B cell (primary cell): ENCODE measurements around the gene SHROOM2. TPM values are rescaled to one million over a fixed set of nuclear protein-coding genes. Genes with fewer than 3 reads are reported as not detected.

ENCODE experiments used
- ATAC-seq: fragments of 200-7000 bp; cut with Tn5 transposase; one replicate; pipeline ENCODE4 v1.10.0; 2021; ENCODE audit warnings: low read depth, mild to moderate bottlenecking, moderate number of reproducible peaks, moderate library complexity
- CTCF ChIA-PET: fragments of 350-600 bp; sonication (Branson Sonifier 250); formaldehyde crosslinking; loops from one replicate; lab custom pipeline; 2021; ENCODE audit warnings: antibody characterized with exemption, inconsistent platforms; lab: Charles Lee
- POLR2A ChIA-PET: fragments of 350-600 bp; sonication (Branson Sonifier 250); formaldehyde crosslinking; loops from one replicate; lab custom pipeline; 2021; ENCODE audit warnings: antibody characterized with exemption; lab: Charles Lee
- DNase-seq: peaks from one replicate; pipeline ENCODE4 v3.0.0; 2013
- H2AFZ ChIP-seq: 2 replicates; pipeline ENCODE4 v1.6.1; 2012; ENCODE audit warnings: mild to moderate bottlenecking, low read depth, low read length; ENCODE audit not compliant: insufficient read depth, poor library complexity, severe bottlenecking
- H3K27ac ChIP-seq, 2 donors: 1 replicate in 1 of 2; 2 replicates in 1 of 2; pipeline ENCODE4 v1.5.1; 2012 to 2013; ENCODE audit warnings: low read length in 2 of 2, mild to moderate bottlenecking in 2 of 2, moderate library complexity in 1 of 2
- H3K27me3 ChIP-seq, 4 experiments: fragments of 200-600 bp in 1 of 4; sonication (generic) in 1 of 4; replicated peaks in 1 of 4; 1 replicate in 2 of 4; 2 replicates in 2 of 4; pipeline versions ENCODE4 v1.6.1 to v1.7.0; 2013 to 2016; ENCODE audit warnings: low read length in 3 of 4, mild to moderate bottlenecking in 2 of 4, mixed read lengths in 1 of 4, moderate library complexity in 1 of 4; ENCODE audit not compliant: insufficient read depth in 4 of 4, control insufficient read depth in 3 of 4; ENCODE audit errors: control extremely low read depth in 1 of 4
- H3K36me3 ChIP-seq, 2 experiments: replicated peaks in 1 of 2; 1 replicate in 1 of 2; 2 replicates in 1 of 2; pipeline versions ENCODE4 v1.6.1 to v1.7.1; 2013; ENCODE audit warnings: low read length in 1 of 2; ENCODE audit not compliant: insufficient read depth in 2 of 2, control insufficient read depth in 1 of 2; ENCODE audit errors: control extremely low read depth in 1 of 2, extremely low read depth in 1 of 2
- H3K4me1 ChIP-seq, 2 donors: fragments of 200-600 bp in 1 of 2; sonication (generic) in 1 of 2; 1 replicate in 1 of 2; 2 replicates in 1 of 2; pipeline versions ENCODE4 v1.5.1 to v1.6.1; 2013 to 2017; ENCODE audit warnings: low read length in 2 of 2; ENCODE audit not compliant: control insufficient read depth in 2 of 2, insufficient read depth in 2 of 2
- H3K4me2 ChIP-seq: replicated peaks from 2 replicates; pipeline ENCODE3; 2012; ENCODE audit warnings: mild to moderate bottlenecking, low read depth, low read length; ENCODE audit not compliant: poor library complexity, severe bottlenecking
- H3K4me3 ChIP-seq, 5 experiments: fragments of 200-600 bp in 1 of 5; sonication (generic) in 1 of 5; 1 replicate in 3 of 5; 2 replicates in 2 of 5; pipeline versions ENCODE4 v1.5.1 to v1.7.0; 2011 to 2016; ENCODE audit warnings: low read length in 4 of 5, mild to moderate bottlenecking in 4 of 5, low read depth in 2 of 5, control low read depth in 1 of 5, moderate library complexity in 1 of 5; ENCODE audit not compliant: insufficient read depth in 1 of 5; ENCODE audit errors: control extremely low read depth in 1 of 5, extremely low read depth in 1 of 5
- H3K79me2 ChIP-seq: fragments of 200-600 bp; sonication (generic); one replicate; pipeline ENCODE4 v1.6.0; 2016; ENCODE audit warnings: low read length; ENCODE audit not compliant: control insufficient read depth, insufficient read depth
- H3K9ac ChIP-seq: fragments of 200-600 bp; sonication (generic); 2 replicates; pipeline ENCODE4 v1.6.1; 2017; ENCODE audit warnings: mild to moderate bottlenecking, low read length, moderate library complexity
- H3K9me3 ChIP-seq, 3 donors: one replicate each; pipeline versions ENCODE4 v1.6.1 to v1.7.1; 2013; ENCODE audit warnings: low read length in 2 of 3; ENCODE audit not compliant: control insufficient read depth in 2 of 3, insufficient read depth in 1 of 3; ENCODE audit errors: control extremely low read depth in 1 of 3
- H4K20me1 ChIP-seq: 2 replicates; pipeline ENCODE4 v1.6.0; 2012; ENCODE audit warnings: mild to moderate bottlenecking, low read length; ENCODE audit not compliant: insufficient read depth, control insufficient read depth, poor library complexity, severe bottlenecking
- H3K27ac Mint-ChIP-seq: one replicate; pipeline ENCODE4 v1.8.0; 2021; ENCODE audit warnings: mixed read lengths
- H3K27me3 Mint-ChIP-seq: one replicate; pipeline ENCODE4 v1.8.0; 2021; ENCODE audit warnings: mixed read lengths
- H3K4me1 Mint-ChIP-seq: one replicate; pipeline ENCODE4 v1.8.0; 2021; ENCODE audit warnings: mixed read lengths
- H3K4me3 Mint-ChIP-seq: one replicate; pipeline ENCODE4 v1.8.0; 2021; ENCODE audit warnings: mixed read lengths
- H3K9me3 Mint-ChIP-seq: one replicate; pipeline ENCODE4 v1.8.0; 2022; ENCODE audit warnings: mixed read lengths; ENCODE audit not compliant: insufficient read depth
- EZH2 ChIP-seq: IDR thresholded peaks from 2 replicates; pipeline ENCODE4 v1.6.1; 2012; ENCODE audit warnings: borderline replicate concordance, low read depth, mild to moderate bottlenecking, moderate library complexity, low read length; ENCODE audit not compliant: insufficient read depth, poor library complexity, severe bottlenecking
- WGBS: methylation state at CpG from one replicate; pipeline ENCODE4 v1.1.5; 2013; ENCODE audit warnings: missing lambda C conversion rate; ENCODE audit not compliant: insufficient coverage; 5-methylcytosine and 5-hydroxymethylcytosine counted together
- intact Hi-C: fragments of 100-400 bp; cut with micrococcal nuclease; formaldehyde crosslinking; loops from one replicate; pipeline ENCODE4 v1.10.0; 2022
- polyA plus RNA-seq: library from polyadenylated mRNA; depleted of rRNA; stranded (reverse); fragments of >200 nt; gene quantifications from 2 replicates; pipeline ENCODE4 v1.2.3, GENCODE V29; 2012
- total RNA-seq, 2 donors: library from RNA; stranded (reverse); fragments of 120-200 nt in 1 of 2; gene quantifications; 1 replicate in 1 of 2; 2 replicates in 1 of 2; pipeline versions ENCODE4 v1.2.3 to v1.2.4, GENCODE V29; 2013 to 2022
- TF ChIP-seq, protein P1 (sequence below): fragments of 200-600 bp; IDR thresholded peaks from one replicate; pipeline ENCODE4 v1.8.0; 2022; ENCODE audit warnings: antibody characterized with exemption, mild to moderate bottlenecking

SHROOM2 gene
- total and polyA plus RNA-seq, 2 donors (not counting 1 experiment from before 2014, with no cell fraction given) = not detected

GRCh38 chrX:9804444-9804843 lies 18.2 kb downstream of the SHROOM2 start:
- TF ChIP-seq, protein P1, sequence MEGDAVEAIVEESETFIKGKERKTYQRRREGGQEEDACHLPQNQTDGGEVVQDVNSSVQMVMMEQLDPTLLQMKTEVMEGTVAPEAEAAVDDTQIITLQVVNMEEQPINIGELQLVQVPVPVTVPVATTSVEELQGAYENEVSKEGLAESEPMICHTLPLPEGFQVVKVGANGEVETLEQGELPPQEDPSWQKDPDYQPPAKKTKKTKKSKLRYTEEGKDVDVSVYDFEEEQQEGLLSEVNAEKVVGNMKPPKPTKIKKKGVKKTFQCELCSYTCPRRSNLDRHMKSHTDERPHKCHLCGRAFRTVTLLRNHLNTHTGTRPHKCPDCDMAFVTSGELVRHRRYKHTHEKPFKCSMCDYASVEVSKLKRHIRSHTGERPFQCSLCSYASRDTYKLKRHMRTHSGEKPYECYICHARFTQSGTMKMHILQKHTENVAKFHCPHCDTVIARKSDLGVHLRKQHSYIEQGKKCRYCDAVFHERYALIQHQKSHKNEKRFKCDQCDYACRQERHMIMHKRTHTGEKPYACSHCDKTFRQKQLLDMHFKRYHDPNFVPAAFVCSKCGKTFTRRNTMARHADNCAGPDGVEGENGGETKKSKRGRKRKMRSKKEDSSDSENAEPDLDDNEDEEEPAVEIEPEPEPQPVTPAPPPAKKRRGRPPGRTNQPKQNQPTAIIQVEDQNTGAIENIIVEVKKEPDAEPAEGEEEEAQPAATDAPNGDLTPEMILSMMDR = no peak
- no peak for TF ChIP-seq EZH2
- H3K36me3 ChIP-seq = no peaks in the 10 kb centered on the region
- ChIA-PET POLR2A (no interaction called here), CTCF (no interaction called here)
- no peak overlapping the region for H3K4me3 ChIP-seq
- intact Hi-C loops = no loop called here
- H3K27ac ChIP-seq = no peak overlapping the region
- ATAC-seq (no peak), DNase-seq (no peak)
- Mint-ChIP-seq H3K27me3 (peaks cover 5% of the 10 kb centered on the region), H3K4me3 (no peak overlapping the region), H3K9me3 (peaks cover 5% of the 10 kb centered on the region), H3K4me1 (no peaks in the 10 kb centered on the region), H3K27ac (no peak overlapping the region)
- H3K4me1 ChIP-seq = no peaks in the 10 kb centered on the region
- H3K79me2 ChIP-seq = no peaks in the 10 kb centered on the region
- H3K4me2 ChIP-seq = no peak overlapping the region
- H2AFZ ChIP-seq = no peak overlapping the region
- WGBS = 83% methylated on average over 3 of the region's 5 CpGs
- no peak overlapping the region for H3K9ac ChIP-seq
- peaks cover 0 to 7% (median 0%) of the 10 kb centered on the region in 3 donors for H3K9me3 ChIP-seq
- H4K20me1 ChIP-seq = no peaks in the 10 kb centered on the region
- H3K27me3 ChIP-seq = no peaks in the 10 kb centered on the region

GRCh38 chrX:9805956-9806355 lies 19.7 kb downstream of the SHROOM2 start:
- no peaks in the 10 kb centered on the region for H4K20me1 ChIP-seq
- intact Hi-C loops = no loop called here
- no peak overlapping the region for H3K27ac ChIP-seq
- no peak for ATAC-seq
- WGBS = 100% methylated on average over 1 of the region's 7 CpGs
- no peaks in the 10 kb centered on the region for H3K36me3 ChIP-seq
- no peaks in the 10 kb centered on the region for H3K27me3 ChIP-seq
- H3K9ac ChIP-seq = no peak overlapping the region
- no peaks in the 10 kb centered on the region for H3K4me1 ChIP-seq
- no peaks in the 10 kb centered on the region for H3K79me2 ChIP-seq
- ChIA-PET POLR2A (no interaction called here), CTCF (no interaction called here)
- no peak overlapping the region for H3K4me3 ChIP-seq
- no peaks in the 10 kb centered on the region for H3K4me1 Mint-ChIP-seq
- H3K9me3 Mint-ChIP-seq = no peaks in the 10 kb centered on the region
- H3K4me3 Mint-ChIP-seq = no peak overlapping the region
- no peak overlapping the region for H2AFZ ChIP-seq
- no peak overlapping the region for H3K4me2 ChIP-seq
- TF ChIP-seq, protein P1 = no peak
- TF ChIP-seq EZH2 = no peak
- H3K9me3 ChIP-seq = no peaks in the 10 kb centered on the region
- H3K27ac Mint-ChIP-seq = no peak overlapping the region
- DNase-seq = no peak
- H3K27me3 Mint-ChIP-seq = no peaks in the 10 kb centered on the region
